ENCODE measurements around the gene NPHP4. TPM values are rescaled to one million over a fixed set of nuclear protein-coding genes. Genes with fewer than 3 reads are reported as not detected.

Gene NPHP4
- total RNA-seq, 1 donor from 2014 or later, result 3.7 TPM

DNA sequence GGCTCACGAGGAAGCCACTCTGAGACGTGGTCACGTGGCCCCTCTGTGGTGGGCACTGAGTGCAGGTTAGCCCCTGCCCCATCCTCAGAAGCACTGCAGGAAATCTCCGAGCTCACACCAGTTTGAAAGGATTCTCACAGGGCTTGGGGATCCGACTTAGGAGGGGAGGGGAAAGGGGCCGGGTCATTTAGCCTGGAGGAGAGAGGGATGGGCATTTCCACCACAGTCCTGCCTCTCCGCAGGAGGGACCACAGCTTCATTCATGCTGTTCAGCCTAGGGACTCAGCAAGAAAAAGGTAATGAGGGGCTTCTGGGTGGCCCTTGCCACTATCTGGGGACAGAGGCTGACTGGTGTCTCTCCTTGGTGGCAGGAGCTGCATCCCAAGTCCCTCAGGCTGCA, 126.5 kb downstream of the NPHP4 start:
- TF ChIP-seq CTCF (IDR thresholded peaks at IDR 0.05; ENCODE audit: borderline replicate concordance), result no peak
- peaks cover 49% of the 10 kb centered on the region for H3K36me3 ChIP-seq
- no peak for DNase-seq
- peaks cover 4% of the 10 kb centered on the region for H3K9me3 ChIP-seq (replicated peaks)
- intact Hi-C loops (cut with micrococcal nuclease), result no loop called here
- H3K4me1 ChIP-seq, result no peaks in the 10 kb centered on the region
- H3K27ac ChIP-seq (replicated peaks), result no peak overlapping the region
- no peak overlapping the region for H3K4me3 ChIP-seq
- H3K27me3 ChIP-seq (ENCODE audit: low read depth), result no peaks in the 10 kb centered on the region

- TF ChIP-seq CTCF (IDR thresholded peaks at IDR 0.05; ENCODE audit: borderline replicate concordance), result no peak
- DNase-seq, result no peak
Observed at GRCh38 chr1:5865056-5865455, 127.2 kb downstream of the NPHP4 start.

DNA sequence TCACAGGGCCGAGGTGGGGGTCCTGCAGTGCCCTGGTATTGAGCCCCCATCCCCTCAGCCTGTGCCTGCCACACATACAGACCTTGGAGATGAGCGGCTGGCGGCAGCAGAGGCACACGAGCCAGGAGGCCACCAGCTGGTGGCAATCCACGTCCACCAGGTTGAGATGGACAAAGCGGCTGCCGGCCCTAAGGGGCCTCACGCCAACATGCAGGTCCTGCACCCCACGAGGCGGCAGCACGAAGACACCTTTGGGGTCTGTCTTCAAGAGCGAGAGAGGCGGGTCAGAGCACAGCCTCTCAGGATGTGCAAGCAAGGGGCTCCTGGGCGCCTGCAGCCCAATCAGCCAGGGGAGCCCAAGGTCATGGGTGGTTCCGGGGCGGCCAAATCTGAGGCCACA, 128.0 kb downstream of the NPHP4 start:
- H3K27ac ChIP-seq (replicated peaks), result no peak overlapping the region
- H3K36me3 ChIP-seq, result peaks cover 48% of the 10 kb centered on the region
- H3K4me3 ChIP-seq, result no peak overlapping the region
- H3K27me3 ChIP-seq (ENCODE audit: low read depth), result no peaks in the 10 kb centered on the region
- intact Hi-C loops (cut with micrococcal nuclease), result no loop called here
- no peaks in the 10 kb centered on the region for H3K9me3 ChIP-seq (replicated peaks)
- no peak for TF ChIP-seq CTCF (IDR thresholded peaks at IDR 0.05; ENCODE audit: borderline replicate concordance)
- H3K4me1 ChIP-seq, result no peaks in the 10 kb centered on the region
- DNase-seq, result no peak

More at GRCh38 chr1:5865056-5865455, 127.2 kb downstream of the NPHP4 start:
- Histone ChIP-seq H3K4me1 (no peaks in the 10 kb centered on the region), H3K36me3 (peaks cover 48% of the 10 kb centered on the region), H3K27me3 (ENCODE audit: low read depth) (no peaks in the 10 kb centered on the region), H3K9me3 (replicated peaks) (peaks cover 2% of the 10 kb centered on the region), H3K4me3 (no peak overlapping the region), H3K27ac (replicated peaks) (no peak overlapping the region)
- intact Hi-C loops (cut with micrococcal nuclease), result no loop called here

DNA sequence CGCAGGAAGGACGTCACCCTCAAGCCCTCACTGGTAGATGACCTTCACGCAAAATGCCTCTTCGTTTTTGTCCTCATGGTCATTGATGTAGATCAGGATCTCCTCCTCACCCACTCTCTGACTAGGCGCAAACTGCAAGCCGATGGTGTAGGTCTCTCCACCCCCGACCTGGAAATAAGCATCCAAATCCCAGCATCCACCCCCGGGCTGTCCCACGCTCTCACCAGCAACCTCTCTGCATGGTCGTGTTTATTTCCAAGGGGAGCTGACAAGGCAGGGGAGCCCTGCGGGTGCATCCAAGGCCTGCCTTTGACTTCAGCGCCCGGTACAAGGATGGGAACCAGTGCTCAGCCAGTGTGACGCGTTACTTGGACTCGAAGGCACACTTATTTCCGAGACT, 129.0 kb downstream of the NPHP4 start:
- no peak for DNase-seq
- no peak overlapping the region for H3K4me3 ChIP-seq
- H3K9me3 ChIP-seq (replicated peaks), result no peaks in the 10 kb centered on the region
- TF ChIP-seq CTCF (IDR thresholded peaks at IDR 0.05; ENCODE audit: borderline replicate concordance), result no peak
- H3K27me3 ChIP-seq (ENCODE audit: low read depth), result no peaks in the 10 kb centered on the region
- no peak overlapping the region for H3K27ac ChIP-seq (replicated peaks)
- intact Hi-C loops (cut with micrococcal nuclease), result no loop called here
- no peaks in the 10 kb centered on the region for H3K4me1 ChIP-seq
- peaks cover 48% of the 10 kb centered on the region for H3K36me3 ChIP-seq

- Histone ChIP-seq H3K36me3 (peaks cover 39% of the 10 kb centered on the region), H3K9me3 (replicated peaks) (no peaks in the 10 kb centered on the region), H3K4me3 (no peak overlapping the region), H3K27ac (replicated peaks) (no peak overlapping the region), H3K4me1 (no peaks in the 10 kb centered on the region), H3K27me3 (ENCODE audit: low read depth) (no peaks in the 10 kb centered on the region)
- no peak for DNase-seq
- intact Hi-C loops (cut with micrococcal nuclease), result no loop called here
- TF ChIP-seq CTCF (IDR thresholded peaks at IDR 0.05; ENCODE audit: borderline replicate concordance), result no peak
Observed at GRCh38 chr1:5861871-5862825, 130.1 kb downstream of the NPHP4 start.

Measured in left ventricle myocardium inferior (tissue), 1 donor.